Stimulated activated CD8-positive, alpha-beta memory T cell treated with anti-CD3 and anti-CD28 coated beads, Interleukin-4, amount 100 ng/mL, for 4 hours (primary cell): ENCODE data around the gene THOC6.
A peak's percentile ranks its signal among the peaks of the same experiment; 100 is the strongest.
"Not testable (repeated sequence)": the region's sequence is repeated elsewhere in the genome, so short reads cannot be mapped to it uniquely, and the experiment has no call there.

ENCODE experiments used
- DNase-seq, 2 donors: peaks; one replicate each; pipeline ENCODE4 v3.0.0-alpha.2; 2020; ENCODE audit warnings: low read depth in 2 of 2, low spot score in 1 of 2

Gene THOC6

GRCh38 chr16:3053330-3053710 lies 29.5 kb downstream of the THOC6 start:
- DNase-seq = not testable (repeated sequence)

- no peak for DNase-seq
These were observed 31.3 kb downstream of the THOC6 start for GRCh38 chr16:3054965-3055733.

GRCh38 chr16:3055734-3056115 lies 31.9 kb downstream of the THOC6 start:
- DNase-seq = not testable (repeated sequence)

GRCh38 chr16:3056336-3057180 lies 32.7 kb downstream of the THOC6 start:
- no peak for DNase-seq

GRCh38 chr16:3057181-3058138 lies 33.6 kb downstream of the THOC6 start:
- no peak for DNase-seq

GRCh38 chr16:3058139-3059030 lies 34.5 kb downstream of the THOC6 start:
- DNase-seq = no peak

- peak; percentile 61 to 69 for DNase-seq
These were observed 35.3 kb downstream of the THOC6 start for GRCh38 chr16:3059041-3059722.

- no peak for DNase-seq
These were observed 35.9 kb downstream of the THOC6 start for GRCh38 chr16:3059723-3060242.

- DNase-seq = no peak
These were observed 36.7 kb downstream of the THOC6 start for GRCh38 chr16:3060339-3061127.

GRCh38 chr16:3062553-3062952 lies 38.7 kb downstream of the THOC6 start:
- no peak for DNase-seq

- no peak for DNase-seq
These were observed 40.0 kb downstream of the THOC6 start for GRCh38 chr16:3063625-3064386.

GRCh38 chr16:3065069-3065741 lies 41.4 kb downstream of the THOC6 start, which contains the start of gene IL32:
IL32 (plus strand) TSS chr16:3065640; CDS start chr16:3065812, 172 bp downstream.
- no peak for DNase-seq

- DNase-seq = no peak
These were observed 42.1 kb downstream of the THOC6 start for GRCh38 chr16:3065742-3066439.

GRCh38 chr16:3066440-3066748 lies 42.6 kb downstream of the THOC6 start:
- DNase-seq = no peak

GRCh38 chr16:3068487-3068886 lies 44.7 kb downstream of the THOC6 start:
- no peak for DNase-seq

- DNase-seq = not testable (repeated sequence)
These were observed 45.3 kb downstream of the THOC6 start for GRCh38 chr16:3069146-3069545.

- no peak for DNase-seq
These were observed 46.8 kb downstream of the THOC6 start for GRCh38 chr16:3070608-3071111.
